HS-27A (cell line): ENCODE results near the gene EIF2AK2.

Source experiments
- DNase-seq: peaks from one replicate; pipeline ENCODE4 v3.0.0-alpha.2; 2012; ENCODE audit warnings: low read depth, missing footprints

Gene EIF2AK2

DNA sequence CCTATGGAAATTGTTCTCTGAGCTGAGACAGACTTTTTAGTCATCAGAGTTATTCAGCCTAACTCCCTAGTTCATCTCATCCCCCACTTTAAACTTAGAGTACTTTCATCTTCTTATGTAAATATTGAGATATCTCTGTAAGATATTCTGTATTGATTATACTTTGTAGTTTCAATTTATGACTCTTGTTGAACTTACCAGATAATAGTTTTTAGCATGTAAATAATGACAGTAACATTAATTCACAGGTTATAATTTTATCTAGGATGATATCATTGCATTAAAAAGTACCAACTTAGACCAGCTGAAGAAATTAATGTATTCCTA lies 14.8 kb upstream of the EIF2AK2 start:
- no peak for DNase-seq

DNA sequence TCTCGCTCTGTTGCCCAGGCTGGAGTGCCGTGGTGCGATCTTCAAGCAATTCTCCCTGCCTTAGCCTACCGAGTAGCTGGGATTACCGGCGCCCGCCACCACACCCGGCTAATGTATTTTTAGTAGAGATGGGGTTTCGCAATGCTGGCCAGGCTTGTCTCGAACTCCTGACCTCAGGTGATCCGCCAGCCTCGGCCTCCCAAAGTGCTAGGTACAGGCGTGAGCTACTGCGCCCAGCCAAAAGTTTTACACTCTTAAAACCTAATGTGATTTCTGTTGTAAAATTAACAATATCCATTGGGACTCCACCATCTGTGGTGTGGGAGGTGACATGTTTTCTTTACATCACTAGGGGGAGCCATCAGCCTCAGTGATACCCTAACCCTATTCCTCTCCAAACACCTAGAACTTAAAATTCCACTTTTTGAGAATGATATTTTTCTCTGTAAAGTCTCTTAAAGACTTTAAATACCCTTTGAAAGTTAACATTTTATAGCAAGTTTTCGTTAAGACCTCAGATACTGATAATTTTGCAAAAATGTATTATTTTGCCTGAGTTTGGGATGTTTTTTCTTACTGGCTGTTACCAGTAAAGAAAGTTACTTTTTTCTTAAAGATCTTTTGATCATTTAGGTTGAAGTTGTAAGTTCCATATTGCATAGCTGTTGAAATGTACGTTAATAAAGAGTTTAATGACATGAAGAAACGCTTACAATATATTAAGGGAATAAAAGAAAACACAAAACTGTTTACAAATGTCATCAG lies 11.6 kb upstream of the EIF2AK2 start:
- DNase-seq = no peak

DNA sequence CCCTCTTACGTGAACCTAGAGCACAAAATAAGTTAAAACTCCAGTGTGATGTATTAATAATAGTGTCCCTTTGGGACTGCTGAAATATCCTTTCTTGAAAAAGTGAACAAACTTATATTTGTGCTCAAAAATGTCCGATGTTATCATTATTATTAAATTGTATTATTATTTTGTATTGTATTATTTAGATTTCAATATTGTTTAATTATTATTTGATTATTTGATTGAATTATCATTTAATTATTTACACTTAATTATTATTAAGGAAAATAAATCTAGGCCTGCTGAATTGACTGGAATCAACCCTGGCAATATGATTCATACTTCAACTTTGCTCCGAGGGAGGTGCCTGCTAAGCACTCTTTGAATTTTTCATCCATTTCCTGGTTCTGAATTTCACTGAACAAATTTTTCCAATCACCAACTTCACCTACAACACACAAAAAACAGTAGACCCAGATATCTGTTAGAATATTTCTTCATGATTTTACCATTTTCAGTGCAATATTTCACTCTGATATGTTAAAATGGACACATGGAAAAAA lies 10.9 kb upstream of the EIF2AK2 start:
- DNase-seq = no peak

DNA sequence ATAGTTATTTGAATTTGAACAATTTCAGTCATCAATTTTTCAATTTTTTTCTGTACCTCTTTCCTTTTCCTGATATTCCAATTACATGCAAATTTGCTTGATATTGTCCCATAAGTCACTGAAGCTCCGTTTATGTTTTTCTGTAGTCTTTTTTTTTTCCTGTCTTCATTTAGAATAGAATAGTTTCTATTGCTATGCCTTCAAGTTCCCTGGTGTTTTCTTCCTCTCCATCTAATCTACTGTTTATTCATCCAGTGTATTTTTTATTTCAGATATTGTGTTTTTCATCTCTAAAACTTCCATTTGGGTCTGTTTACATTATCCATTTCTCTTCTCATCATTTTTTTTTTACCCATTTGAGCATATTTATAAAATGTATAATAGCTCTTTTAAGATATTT lies 8.0 kb upstream of the EIF2AK2 start:
- DNase-seq = no peak

DNA sequence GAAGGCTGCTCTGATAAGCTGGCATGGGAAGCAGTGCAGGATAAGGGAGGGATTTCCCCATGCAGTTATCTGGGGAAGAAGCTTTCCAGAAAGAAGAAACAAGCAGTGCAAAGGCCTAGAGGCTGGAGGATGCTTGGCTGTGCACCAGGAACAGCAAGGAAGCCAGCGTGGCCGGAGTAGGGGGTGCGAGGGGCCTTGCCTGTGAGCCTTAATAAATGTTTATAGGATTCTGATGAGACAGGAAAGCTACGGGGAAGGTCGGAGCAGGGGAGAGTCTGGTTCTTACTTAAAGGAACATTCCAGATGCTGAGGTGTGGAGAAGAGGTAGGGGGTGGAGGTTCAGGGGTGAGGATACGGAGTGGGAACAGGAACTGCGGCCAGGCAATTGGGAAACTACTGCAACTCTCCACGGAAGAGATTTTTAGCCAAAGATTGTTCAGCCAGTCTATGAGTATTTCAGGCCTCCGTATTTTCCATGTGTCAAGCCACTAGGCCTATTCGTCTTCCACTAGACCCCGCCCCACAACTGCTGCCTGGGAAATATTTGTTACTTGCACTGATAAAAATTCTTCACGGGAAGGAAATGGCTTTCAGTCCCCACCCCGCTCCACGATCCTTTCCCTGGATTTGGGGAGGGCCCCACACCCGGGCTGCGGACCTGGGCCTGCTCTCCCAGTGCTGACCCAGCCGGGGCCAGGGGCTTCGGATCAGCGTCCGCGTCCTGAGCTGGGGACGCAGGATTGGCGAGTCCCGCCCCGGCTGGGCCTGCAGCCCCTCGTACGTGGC lies 516 bp downstream of the EIF2AK2 start:
- peak; percentile 19 for DNase-seq

DNA sequence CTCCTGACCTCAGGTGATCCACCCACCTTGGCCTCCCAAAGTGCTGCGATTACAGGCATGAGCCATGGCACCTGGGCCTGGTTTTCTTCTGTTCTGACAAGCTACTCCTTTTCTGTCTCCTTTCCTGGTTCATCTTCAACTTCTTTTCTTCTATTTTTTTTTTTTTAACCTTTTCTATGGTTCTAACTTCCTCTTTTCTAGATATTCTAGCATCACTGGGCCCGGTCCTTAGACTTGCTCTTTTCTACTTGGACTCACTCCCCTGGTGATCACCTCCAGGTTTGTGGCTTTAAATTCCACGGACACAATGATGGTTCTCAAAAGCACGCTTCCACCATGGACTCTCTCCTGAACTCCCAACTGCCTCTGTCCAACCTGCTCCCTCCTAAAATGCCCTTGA lies 2.0 kb downstream of the EIF2AK2 start:
- no peak for DNase-seq

DNA sequence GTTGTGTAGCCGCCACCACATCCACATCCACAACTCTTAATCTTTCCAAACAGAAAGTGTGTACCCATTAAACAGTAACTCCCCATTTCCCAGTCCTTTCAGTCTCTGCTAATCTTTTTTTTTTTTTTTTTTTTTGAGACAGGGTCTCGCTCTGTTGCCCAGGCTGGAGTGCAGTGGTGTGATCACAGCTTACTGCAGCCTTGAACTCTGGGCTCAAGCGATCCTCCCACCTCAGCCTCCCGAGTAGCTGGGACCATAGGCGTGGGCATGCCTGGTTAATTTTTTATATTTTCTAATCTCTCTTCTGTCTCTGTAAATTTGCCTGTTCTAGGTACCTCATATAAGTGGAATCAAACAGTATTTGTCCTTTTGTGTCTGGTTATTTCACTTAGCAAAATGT lies 3.6 kb downstream of the EIF2AK2 start:
- DNase-seq = no peak

DNA sequence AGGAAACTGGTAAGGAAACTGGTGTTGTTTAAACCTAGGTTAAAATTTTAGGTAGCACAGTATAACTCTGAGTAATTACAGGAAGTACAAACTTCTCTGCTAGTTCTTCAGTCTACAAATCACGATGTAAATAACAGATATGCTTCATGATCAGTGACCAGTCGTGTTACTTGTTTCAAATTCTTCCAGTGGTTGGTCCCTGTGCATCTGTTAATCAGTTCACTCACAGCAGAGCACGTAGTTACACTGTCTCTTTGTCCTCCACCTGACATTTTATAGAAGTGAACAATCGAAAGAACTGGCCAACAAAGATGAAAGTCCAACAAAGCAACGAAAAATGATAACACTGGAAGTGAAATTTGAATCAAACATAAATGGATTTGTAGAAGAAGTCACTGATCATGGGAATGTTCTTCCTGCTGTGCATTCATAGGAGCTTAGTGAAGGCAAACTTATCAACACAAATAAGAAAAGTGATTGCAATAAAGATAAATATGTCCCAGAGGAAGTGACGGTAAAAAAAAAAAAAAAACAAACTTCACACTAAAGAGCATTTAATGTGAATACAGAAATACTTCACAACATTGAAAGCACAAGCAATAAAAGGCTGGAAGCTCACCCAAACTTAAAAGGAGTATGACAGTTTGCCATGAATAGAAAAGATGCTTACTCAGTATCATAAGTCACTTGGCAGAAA lies 7.0 kb downstream of the EIF2AK2 start:
- no peak for DNase-seq

DNA sequence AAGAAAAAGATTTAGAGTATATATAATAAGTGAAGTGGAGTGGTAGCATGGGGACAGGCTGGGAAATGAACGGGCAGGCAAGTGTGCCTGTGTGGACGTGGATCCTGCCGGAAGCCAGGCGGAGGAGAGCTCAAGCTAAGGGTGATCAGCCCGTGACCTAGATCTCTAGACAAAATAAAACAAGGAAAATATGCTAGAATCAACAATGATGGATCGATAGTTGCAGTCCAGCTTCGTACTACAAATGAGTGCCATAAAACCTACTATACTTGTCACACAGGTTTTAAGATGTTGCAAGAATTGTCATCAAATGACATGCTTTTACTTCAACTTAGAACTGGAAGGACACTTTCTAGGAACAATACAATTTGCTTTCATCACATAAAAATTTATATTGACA lies 8.5 kb downstream of the EIF2AK2 start:
- DNase-seq = no peak

DNA sequence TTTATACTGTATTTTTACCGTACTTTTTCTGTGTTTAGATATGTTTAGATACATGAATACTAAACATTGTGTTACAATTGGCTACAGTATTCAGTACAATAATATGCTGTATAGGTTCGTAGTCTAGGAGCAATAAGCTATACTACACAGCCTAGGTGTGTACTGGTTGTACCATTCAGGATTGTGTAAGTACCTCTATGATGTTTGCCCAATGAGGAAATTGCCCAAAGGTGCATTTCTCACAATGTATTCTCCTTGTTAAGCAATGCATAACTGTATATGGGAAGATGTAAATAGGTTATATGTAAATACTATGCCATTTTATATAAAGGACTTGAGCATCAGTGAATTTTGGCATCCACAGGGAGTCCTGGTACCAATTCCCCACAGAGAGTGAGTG lies 10.7 kb downstream of the EIF2AK2 start:
- no peak for DNase-seq

DNA sequence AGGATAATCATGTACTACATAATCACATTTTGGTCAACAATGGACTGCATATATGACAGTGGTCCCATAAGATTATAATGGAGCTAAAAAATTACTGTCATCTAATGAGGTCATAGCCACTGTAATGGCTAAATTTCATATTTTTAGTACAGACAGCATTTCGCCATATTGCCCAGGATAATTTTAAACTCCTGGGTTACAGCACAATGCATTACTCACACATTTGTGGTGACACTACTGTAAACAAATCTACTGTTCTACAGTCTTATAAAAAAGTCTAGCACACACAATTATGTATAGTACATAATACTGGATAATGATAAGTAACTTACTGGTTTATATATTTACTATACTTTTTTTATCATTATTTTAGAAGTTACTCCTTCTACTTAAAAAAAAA lies 12.8 kb downstream of the EIF2AK2 start:
- DNase-seq = no peak

DNA sequence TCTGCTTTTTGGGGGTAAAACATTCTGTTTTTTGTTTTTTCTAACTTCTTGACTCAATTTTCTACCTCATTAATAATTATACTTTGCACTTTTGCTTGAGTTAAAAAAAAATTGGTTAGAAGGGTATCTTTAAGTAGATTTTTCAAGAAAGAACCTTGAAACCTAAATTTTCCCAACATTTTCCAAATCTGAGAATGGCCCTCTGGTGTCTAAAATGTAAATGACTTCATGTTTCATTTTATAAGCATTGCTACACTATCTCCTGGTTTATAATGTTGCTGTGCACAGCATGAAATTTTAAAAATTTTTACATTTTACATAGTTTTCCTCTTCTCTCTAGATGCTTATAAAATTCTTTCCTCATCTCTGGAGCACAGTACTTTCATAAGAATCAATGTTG lies 14.2 kb downstream of the EIF2AK2 start:
- no peak for DNase-seq

DNA sequence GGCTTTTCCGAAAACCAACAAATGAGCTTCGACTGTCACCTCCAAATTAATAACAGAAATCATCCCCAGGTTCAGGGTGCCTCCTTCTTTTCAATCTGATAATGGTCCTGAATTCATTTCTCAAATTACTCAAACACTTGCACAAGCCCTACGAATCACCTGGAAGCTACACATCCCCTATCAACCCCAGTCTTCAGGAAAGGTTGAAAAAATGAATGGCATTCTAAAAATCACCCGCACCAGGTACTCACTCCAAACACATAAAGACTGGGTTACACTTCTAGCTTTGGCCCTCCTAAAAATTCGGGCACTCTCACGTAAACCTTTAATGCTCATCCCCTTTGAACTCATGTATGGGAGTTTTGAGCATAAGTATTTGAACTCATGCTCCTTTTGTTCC lies 23.9 kb downstream of the EIF2AK2 start:
- DNase-seq = no peak

DNA sequence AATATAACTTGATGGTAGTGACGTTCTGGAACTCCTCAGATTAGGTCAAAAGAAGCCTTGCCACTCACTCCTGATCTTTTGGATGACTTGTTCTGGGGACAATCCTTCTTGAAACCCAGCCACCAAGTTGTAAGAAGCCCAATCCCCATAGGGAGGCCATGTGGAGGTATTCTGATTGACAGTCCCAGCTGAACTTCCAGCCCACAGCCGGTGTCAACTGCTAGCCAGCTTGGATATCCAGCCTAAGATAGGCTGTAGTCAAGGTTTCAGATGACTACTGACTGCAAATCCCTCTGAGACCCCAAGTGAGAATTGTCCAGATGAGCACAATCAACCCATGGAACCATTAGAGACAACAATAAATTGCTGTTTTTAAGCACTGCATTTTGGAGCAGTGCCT lies 31.4 kb downstream of the EIF2AK2 start:
- no peak for DNase-seq

DNA sequence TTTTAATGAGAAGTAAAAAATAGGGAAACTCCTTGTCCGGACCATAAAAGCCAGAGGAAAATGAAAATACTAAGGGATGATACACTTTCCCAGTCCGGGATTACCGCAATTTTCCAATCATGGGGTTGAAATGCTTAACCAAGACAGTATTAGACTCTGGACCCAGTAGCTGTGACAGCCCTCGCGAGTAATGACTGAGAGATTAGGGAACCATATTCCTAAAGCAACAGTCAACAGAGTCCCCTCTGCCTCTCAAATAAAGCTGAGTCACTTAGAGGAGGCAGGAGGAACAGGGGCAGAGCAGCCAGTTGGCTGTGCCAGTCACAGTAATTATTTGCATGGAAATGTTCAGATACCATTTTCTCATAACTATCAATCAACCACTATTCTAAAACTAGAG lies 37.6 kb downstream of the EIF2AK2 start:
- no peak for DNase-seq

DNA sequence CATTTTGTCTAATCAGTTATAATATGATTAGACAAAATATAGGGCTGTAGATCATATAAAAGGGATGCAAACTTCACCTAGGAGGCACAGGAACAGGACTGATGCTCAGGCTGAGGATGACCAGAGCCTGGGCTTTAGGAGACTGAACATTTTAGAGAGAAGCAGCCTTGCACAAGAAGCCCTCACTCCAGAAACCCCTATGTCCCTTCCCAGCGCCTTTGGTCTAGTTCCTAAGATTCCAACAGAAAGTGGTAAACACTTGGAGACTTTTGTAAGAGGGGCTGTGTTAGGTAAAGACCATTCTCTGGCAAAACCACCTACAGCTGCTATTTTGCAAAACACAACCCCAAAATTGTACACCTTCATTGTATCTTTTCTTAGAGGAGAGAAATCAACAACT lies 39.2 kb downstream of the EIF2AK2 start:
- DNase-seq = no peak

DNA sequence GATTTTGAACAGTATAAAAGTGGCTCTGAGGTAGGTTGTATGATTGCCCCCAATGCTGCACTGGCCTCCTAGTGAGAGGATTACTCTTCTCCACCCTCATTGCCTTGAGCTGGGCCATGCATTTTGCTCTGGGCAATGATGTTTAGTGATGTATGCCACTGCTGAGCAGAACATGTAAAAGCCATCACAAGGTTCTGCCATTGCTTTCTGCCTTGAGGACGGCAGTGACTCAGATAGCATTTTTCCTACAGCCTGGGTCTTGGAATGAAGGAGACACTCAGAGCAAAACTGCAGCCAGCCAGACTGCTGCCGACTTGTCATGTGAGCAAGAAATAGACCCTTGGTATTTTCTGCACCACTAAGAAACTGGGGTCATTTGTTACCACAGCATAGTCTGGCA lies 44.8 kb downstream of the EIF2AK2 start:
- no peak for DNase-seq

DNA sequence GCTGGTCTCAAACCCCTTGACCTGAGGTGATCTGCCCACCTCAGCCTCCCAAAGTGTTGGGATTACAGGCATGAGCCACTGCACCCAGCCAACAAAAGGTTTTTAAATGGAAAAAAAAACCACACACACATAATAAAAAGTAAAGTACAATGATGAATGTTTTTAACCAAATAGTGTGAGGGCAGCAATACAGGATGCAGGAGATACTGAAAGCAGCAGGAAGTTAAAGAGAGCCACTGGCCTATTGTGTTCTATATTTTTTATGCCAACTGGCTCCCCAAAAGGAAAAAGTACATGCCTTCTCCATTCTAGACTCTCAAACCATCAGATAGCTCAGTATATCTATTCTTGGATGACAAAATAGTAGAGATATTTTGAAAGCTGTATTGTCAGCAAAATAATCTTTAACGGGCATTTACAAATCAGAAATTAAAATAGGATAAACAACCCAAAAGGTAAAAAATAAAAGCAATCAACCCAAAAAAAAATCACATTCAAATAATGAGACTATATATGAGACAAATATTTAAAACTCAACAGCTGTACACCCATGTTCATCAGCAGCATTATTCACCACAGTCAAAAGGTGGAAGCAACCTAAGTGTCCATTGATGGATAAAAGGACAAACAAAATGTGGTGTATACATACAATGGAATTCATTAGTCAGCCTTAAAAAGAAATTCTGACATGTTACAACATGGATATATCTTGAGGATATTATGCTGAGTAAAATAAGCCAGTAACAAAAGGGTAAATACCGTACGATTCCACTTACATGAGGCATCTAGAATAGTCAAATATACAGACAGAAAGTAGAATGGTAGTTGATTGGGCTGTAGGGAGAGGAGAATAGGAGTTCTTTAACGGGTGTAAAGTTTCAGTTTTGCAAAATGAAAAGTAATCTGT lies 46.2 kb downstream of the EIF2AK2 start:
- no peak for DNase-seq

DNA sequence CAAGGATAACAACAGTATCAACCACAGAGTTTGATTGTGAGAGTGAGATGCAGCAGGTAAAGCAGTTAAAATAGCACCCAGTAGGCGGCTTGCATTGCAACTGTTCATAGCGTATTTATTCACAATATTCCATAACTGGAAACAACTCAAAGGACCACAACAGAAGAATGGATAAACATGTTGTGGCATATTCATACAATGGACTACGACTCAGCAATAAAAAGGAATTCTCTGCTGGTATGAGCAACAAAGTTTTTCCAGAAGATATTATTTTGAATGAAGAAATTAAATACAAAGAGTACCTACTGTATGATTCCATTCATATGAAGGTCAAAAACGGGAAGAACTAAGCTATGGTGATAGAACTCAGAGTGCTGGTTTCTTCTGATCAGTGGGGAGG lies 47.3 kb downstream of the EIF2AK2 start:
- DNase-seq = no peak

DNA sequence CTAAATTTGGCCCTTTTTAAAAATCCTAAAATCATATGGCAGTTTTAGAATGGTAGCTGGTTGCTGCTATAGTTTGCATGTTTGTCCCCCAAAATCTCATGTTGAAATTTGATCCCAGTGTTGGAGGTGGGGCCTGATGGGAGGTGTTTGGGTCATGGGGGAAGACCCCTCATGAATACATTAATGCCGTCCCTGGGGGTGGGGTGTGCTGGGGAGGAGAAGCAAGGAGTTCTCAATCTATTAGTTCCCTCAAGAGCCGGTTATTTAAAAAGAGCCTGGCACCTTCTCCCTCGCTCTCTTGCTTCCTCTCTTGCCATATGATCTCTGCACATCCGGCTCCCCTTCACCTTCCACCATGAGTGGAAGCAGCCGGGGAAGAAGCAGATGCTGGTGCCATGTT lies 51.6 kb downstream of the EIF2AK2 start:
- DNase-seq = no peak

DNA sequence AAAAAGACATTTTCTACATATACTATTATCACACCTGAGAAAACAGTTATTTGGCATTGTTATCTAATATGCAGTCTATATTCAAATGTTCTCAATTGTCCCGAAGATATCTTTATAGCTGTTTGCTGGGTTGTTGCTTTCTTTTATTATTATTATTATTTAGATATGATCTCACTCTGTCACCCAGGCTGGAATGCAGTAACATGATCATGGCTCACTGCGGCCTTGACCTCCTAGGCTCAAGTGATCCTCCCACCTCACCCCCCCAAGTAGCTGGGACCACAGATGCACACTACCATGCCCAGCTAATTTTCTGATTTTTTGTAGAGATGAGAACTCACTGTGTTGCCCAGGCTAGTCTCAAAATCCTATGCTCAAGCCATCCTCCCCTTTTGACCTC lies 52.6 kb downstream of the EIF2AK2 start:
- DNase-seq = no peak

DNA sequence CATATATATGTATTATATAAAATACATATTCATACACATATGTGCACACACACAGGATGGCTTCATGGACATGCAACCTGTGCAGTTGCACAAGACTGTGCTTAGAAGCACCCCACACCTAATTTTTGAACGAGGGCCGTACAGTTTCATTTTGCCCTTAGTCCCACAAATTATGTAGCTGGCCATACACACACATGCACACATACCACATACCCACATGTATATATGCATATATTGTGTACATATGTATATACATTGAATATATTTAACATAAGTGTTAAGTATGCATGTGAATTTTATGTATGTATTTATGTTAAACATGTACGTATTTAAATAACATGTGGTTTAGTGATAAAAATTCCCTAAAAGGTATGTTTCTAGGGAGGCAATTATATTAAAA lies 54.2 kb downstream of the EIF2AK2 start:
- DNase-seq = no peak
